ENCODE data around the gene SCYGR8. TPM values are rescaled to one million over a fixed set of nuclear protein-coding genes. Genes with fewer than 3 reads are reported as not detected.

Gene SCYGR8
- total and polyA plus RNA-seq, 8 donors, result not detected

DNA sequence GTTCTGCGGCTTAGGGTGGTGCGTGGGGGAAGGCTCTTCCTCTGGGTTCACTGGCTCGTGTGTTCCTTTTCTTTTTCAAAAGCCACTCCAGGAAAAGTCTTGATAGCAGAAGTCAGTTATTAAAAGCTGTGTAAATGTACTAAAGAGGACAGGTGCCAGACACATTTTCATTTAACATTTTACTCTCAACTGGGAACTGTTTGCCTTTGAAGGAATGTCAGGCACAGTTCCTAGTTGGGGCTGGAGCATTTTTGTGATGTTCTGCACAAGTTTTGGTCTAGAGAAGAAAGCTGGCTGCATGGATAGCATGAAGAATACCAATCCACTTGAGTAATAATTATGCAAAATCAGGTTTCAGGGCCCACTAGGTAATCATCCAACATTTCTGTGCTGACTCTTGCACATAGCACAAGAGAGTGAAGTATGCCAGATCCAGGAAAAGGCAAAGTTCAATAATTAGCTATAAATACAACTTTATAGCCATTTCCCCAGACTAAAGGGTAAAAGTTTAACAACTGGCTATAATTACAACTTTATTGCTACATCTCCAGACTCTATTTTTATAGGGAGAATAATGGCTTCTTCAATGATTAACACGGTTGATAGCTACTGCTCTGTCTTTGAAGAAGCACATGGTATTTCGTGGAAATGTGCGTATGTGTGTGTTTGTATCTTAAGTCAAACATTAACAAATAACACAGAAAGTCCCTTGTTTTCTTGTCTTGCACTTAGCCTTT, 16.2 kb downstream of the SCYGR8 start:
- intact Hi-C loops (cut with DNase I), result loop anchor here in 1 of 2 donors (10.0 kb wide), 1 partner anchor 357 kb away; no protein-coding TSS in a partner anchor
- no peak overlapping the region for H3K4me3 ChIP-seq

DNA sequence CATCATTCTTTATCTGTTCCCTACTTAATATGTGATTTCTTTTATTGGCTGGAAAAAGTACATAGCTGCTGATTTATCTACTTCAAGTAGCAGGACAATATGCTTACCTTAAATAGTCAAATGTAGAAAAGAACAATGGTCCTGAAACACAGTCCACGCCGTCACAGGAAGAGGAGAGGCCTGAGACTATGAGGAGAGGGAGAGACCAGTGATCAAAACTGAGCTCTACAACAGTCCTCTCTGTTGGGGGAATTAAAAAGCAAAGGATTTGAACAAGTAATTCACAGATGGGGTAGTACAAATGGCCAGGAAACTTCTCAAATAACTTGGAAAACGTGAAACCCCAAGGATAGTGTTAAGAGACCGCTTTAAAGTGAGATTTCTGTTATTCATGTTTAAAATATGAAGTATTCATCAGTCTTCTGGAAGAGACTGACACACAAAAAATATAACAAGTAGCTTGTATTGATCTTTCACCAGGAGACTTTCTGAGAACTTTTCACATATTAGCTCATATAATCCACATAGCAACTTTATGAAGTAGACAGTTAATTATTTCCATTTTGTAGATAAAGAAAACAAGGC, 20.2 kb downstream of the SCYGR8 start:
- Histone ChIP-seq H3K4me1 (peaks cover 6 to 7% of the 10 kb centered on the region in 2 donors), H3K27ac (no peak overlapping the region), H3K9me3 (no peaks in the 10 kb centered on the region), H3K4me3 (no peak overlapping the region), H3K27me3 (no peaks in the 10 kb centered on the region), H3K36me3 (no peaks in the 10 kb centered on the region)
- intact Hi-C loops (cut with DNase I), result loop anchor here in 1 of 2 donors (5.0 to 10.0 kb wide), 2 partner anchors 109 to 361 kb away; no protein-coding TSS in a partner anchor
- TF ChIP-seq, protein P1, sequence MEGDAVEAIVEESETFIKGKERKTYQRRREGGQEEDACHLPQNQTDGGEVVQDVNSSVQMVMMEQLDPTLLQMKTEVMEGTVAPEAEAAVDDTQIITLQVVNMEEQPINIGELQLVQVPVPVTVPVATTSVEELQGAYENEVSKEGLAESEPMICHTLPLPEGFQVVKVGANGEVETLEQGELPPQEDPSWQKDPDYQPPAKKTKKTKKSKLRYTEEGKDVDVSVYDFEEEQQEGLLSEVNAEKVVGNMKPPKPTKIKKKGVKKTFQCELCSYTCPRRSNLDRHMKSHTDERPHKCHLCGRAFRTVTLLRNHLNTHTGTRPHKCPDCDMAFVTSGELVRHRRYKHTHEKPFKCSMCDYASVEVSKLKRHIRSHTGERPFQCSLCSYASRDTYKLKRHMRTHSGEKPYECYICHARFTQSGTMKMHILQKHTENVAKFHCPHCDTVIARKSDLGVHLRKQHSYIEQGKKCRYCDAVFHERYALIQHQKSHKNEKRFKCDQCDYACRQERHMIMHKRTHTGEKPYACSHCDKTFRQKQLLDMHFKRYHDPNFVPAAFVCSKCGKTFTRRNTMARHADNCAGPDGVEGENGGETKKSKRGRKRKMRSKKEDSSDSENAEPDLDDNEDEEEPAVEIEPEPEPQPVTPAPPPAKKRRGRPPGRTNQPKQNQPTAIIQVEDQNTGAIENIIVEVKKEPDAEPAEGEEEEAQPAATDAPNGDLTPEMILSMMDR (IDR thresholded peaks at IDR 0.05), result no peak
- DNase-seq (no peak), ATAC-seq (no peak)

More for the DNA sequence above, 16.2 kb downstream of the SCYGR8 start:
- H3K27me3 ChIP-seq, result no peaks in the 10 kb centered on the region
- ATAC-seq, result peak; percentile 65
- no peak for DNase-seq
- no peak overlapping the region for H3K27ac ChIP-seq
- peaks cover 6 to 7% of the 10 kb centered on the region in 2 donors for H3K4me1 ChIP-seq
- no peaks in the 10 kb centered on the region for H3K36me3 ChIP-seq
- H3K9me3 ChIP-seq, result no peaks in the 10 kb centered on the region
- TF ChIP-seq, protein P1 (IDR thresholded peaks at IDR 0.05), result no peak

DNA sequence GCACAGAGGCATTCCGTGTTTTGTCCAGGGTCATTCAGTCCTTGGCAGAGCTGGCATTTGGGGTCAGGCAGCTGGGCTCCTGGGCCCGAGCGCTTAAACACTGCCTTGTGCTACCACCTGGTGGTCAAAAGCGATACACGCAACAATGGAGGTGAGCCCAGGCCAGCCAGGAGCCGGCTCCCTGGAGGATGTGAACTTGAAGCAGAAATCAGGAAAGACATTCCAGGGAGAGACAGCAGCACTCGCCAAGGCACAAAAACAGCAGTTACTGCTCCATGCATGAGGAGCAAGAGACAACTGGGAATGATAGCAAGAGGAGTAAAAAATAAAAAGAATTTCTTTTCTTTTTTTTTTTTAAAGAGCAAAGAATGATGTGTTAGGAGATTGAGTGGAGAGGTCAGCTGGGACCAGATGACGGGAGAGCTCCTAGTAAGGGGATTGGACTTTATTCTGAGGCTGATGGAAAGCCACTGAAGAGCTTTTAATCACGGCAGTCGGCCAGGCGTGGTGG, 20.7 kb downstream of the SCYGR8 start:
- DNase-seq (peak; percentile 65 to 88 (median 74)), ATAC-seq (peak; percentile 97)
- Histone ChIP-seq H3K27ac (no peak overlapping the region), H3K9me3 (no peaks in the 10 kb centered on the region), H3K36me3 (no peaks in the 10 kb centered on the region), H3K4me1 (peaks cover 6 to 7% of the 10 kb centered on the region in 2 donors), H3K4me3 (no peak overlapping the region), H3K27me3 (no peaks in the 10 kb centered on the region)
- TF ChIP-seq, protein P1 (IDR thresholded peaks at IDR 0.05), result peak; percentile 84 to 90
- intact Hi-C loops (cut with DNase I), result loop anchor here in 1 of 2 donors (5.0 to 10.0 kb wide), 2 partner anchors 109 to 362 kb away; no protein-coding TSS in a partner anchor

- Histone ChIP-seq H3K36me3 (no peaks in the 10 kb centered on the region), H3K9me3 (no peaks in the 10 kb centered on the region), H3K4me3 (no peak overlapping the region), H3K4me1 (peaks cover 6 to 7% of the 10 kb centered on the region in 2 donors), H3K27me3 (no peaks in the 10 kb centered on the region), H3K27ac (no peak overlapping the region)
- DNase-seq (peak in 1 of 4 donors; percentile 78), ATAC-seq (no peak)
- intact Hi-C loops (cut with DNase I), result loop anchor here in 1 of 2 donors (5.0 to 10.0 kb wide), 2 partner anchors 111 to 363 kb away; no protein-coding TSS in a partner anchor
- TF ChIP-seq, protein P1 (IDR thresholded peaks at IDR 0.05), result no peak
These were observed 22.1 kb downstream of the SCYGR8 start for GRCh38 chr2:227767830-227768229.

- no peak overlapping the region for H3K4me3 ChIP-seq
- no peaks in the 10 kb centered on the region for H3K4me1 ChIP-seq
- H3K27ac ChIP-seq, result no peak overlapping the region
- no peaks in the 10 kb centered on the region for H3K9me3 ChIP-seq
- intact Hi-C loops (cut with DNase I), result no loop called here
- H3K27me3 ChIP-seq, result no peaks in the 10 kb centered on the region
- ATAC-seq (no peak), DNase-seq (no peak)
- no peaks in the 10 kb centered on the region for H3K36me3 ChIP-seq
- TF ChIP-seq, protein P1 (IDR thresholded peaks at IDR 0.05), result no peak
These were observed 26.5 kb downstream of the SCYGR8 start for GRCh38 chr2:227772197-227772661.

All from left lung (tissue), 10 donors.